Activated CD4-positive, alpha-beta T cell treated with anti-CD3 and anti-CD28 coated beads for 36 hours (primary cell): Measurements from ENCODE around the gene PRKCZ. TPM values are rescaled to one million over a fixed set of nuclear protein-coding genes. Genes with fewer than 3 reads are reported as not detected.

Experiments used
- ATAC-seq: fragments of 200-7000 bp; cut with Tn5 transposase; one replicate; pipeline ENCODE4 v1.10.0; 2021; ENCODE audit warnings: mild to moderate bottlenecking, moderate library complexity
- CTCF ChIA-PET: fragments of 350-600 bp; sonication (Branson Sonifier 250); formaldehyde crosslinking; loops from one replicate; lab custom pipeline; 2021; ENCODE audit warnings: antibody characterized with exemption; lab: Charles Lee
- POLR2A ChIA-PET: fragments of 350-600 bp; sonication (Branson Sonifier 250); formaldehyde crosslinking; loops from one replicate; lab custom pipeline; 2021; ENCODE audit warnings: antibody characterized with exemption, inconsistent platforms; lab: Charles Lee
- DNase-seq: peaks from one replicate; pipeline ENCODE4 v3.0.0-alpha.2; 2020
- H3K27ac Mint-ChIP-seq: one replicate; pipeline ENCODE4 v1.8.0; 2021; ENCODE audit warnings: mixed read lengths
- H3K27me3 Mint-ChIP-seq: one replicate; pipeline ENCODE4 v1.8.0; 2021; ENCODE audit warnings: mixed read lengths
- H3K36me3 Mint-ChIP-seq: one replicate; pipeline ENCODE4 v1.8.0; 2021; ENCODE audit warnings: low read depth, mixed read lengths
- H3K4me1 Mint-ChIP-seq: one replicate; pipeline ENCODE4 v1.8.0; 2021; ENCODE audit warnings: mixed read lengths
- H3K4me3 Mint-ChIP-seq: one replicate; pipeline ENCODE4 v1.8.0; 2021; ENCODE audit warnings: mild to moderate bottlenecking, moderate library complexity, mixed read lengths
- H3K9me3 Mint-ChIP-seq: one replicate; pipeline ENCODE4 v1.8.0; 2021; ENCODE audit warnings: low read depth, mixed read lengths
- intact Hi-C, 2 experiments: fragments of 100-400 bp; cut with DNase I in 1 of 2; cut with micrococcal nuclease in 1 of 2; formaldehyde crosslinking; loops; one replicate each; pipeline versions ENCODE4 v1.14.2 to v1.15.1; 2022 to 2024; cut with DNase I, micrococcal nuclease
- total RNA-seq, 2 experiments: library from RNA; stranded (reverse); gene quantifications; one replicate each; pipeline ENCODE4 v1.2.3, GENCODE V29; 2021

Gene PRKCZ
- total RNA-seq, 2 experiments from 2014 or later, result 9.8 to 10.9 TPM

DNA sequence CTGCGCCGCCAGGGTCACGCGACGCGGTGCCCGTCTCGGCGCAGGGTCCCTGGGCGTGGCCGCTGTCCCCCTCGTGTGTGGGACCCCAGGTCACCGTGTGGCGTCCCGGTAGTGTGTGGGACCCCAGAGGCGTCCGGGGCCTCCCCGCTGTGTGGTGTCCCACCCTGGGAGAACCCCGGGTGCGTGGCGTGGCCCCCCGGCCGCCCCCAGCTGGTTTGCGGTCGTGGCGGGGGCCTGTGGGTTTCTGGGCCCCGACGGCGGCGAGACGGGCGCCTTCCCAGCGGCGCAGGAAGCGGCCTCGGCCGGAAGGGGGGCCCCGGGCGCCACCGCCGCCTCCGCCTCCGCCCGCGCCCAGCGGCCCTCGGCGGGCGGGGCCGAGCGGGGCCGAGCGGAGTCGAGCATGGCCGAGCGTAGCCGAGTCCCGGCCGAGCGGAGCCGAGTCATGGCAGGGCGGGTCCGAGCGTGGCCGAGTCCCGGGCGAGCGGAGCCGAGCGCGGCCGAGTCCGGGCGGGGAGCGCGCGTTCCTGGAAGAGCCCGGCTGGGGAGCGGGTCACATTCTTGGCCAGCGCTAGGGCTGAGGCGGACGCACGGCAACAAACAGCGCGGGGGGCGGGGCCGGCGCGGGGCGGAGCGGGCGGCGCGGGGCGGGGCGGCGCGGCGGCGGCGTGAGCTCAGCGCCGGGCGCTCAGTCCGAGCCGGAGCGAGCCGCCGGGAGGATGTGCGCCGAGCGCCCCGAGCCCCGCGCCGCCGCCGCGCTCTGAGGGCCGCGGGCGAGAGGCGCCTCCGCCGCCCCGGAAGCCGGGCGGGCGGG, 177.3 kb downstream of the PRKCZ start:
- Mint-ChIP-seq H3K36me3 (peaks cover 26% of the 10 kb centered on the region), H3K27me3 (no peaks in the 10 kb centered on the region), H3K4me3 (peak overlapping the region; percentile 32), H3K27ac (no peak overlapping the region), H3K9me3 (no peaks in the 10 kb centered on the region), H3K4me1 (peaks cover 6% of the 10 kb centered on the region)
- DNase-seq, result peak; percentile 98
- intact Hi-C loops, result loop anchor here (1.0 to 2.0 kb wide), 12 partner anchors 22 to 359 kb away; partner anchors contain the start of genes GNB1 (in 1 of the 2), MORN1 (in 1 of the 2), PANK4 (in 1 of the 2) and PRXL2B (in 1 of the 2)
- CTCF ChIA-PET, result interaction anchor here (2.7 kb wide), 1 partner anchor 154 kb away, joined by 16 read pairs; no protein-coding TSS in a partner anchor
- POLR2A ChIA-PET, result interaction anchor here (0.5 to 1.0 kb wide), 6 partner anchors 28 to 319 kb away, joined by 3 to 5 read pairs (median 4); partner anchors contain the start of genes FAAP20 and PANK4
- ATAC-seq, result peak; percentile 94

DNA sequence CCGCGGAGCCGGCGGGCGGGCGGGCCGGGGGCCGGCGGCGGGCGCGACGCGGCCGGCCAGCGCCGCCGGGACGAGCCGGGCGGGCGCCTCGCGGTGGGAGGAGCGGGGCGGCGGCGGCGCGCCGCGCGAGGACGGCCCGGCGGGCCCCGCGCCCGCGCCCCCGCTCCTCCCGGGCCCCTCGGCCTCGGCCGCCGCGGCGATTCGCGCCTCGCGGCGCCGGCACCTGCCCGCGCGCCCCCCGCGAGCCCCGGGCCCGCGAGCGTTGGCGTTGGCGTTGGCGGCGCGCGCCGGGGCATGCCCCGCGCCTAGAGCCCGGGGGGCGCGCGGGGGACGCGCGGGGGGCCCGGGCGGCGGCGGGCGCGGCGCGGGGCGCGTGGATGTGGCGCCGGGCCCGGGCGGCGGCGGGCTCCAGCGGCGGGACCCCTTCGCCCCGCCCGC, 178.0 kb downstream of the PRKCZ start, which contains the start of gene SKI:
Gene SKI (plus strand): TSS at position 163 of the 438 bp plus-strand sequence. CDS start 448 bp downstream, outside the sequence.
- Mint-ChIP-seq H3K4me1 (peaks cover 11% of the 10 kb centered on the region), H3K9me3 (no peaks in the 10 kb centered on the region), H3K27ac (peak within 1 kb of the TSS; percentile 95), H3K36me3 (peaks cover 29% of the 10 kb centered on the region), H3K27me3 (no peaks in the 10 kb centered on the region), H3K4me3 (peak within 1 kb of the TSS; percentile 91)
- no peak for ATAC-seq
- ChIA-PET POLR2A (interaction anchor here (0.9 to 1.5 kb wide), 3 partner anchors 13 to 163 kb away, joined by 3 to 5 read pairs (median 4); partner anchors contain the start of genes MORN1 and RER1), CTCF (interaction anchor here (2.7 kb wide), 1 partner anchor 154 kb away, joined by 16 read pairs; no protein-coding TSS in a partner anchor)
- DNase-seq, result no peak
- intact Hi-C loops, result no loop called here

- ChIA-PET CTCF (interaction anchor here (0.7 to 2.7 kb wide), 4 partner anchors 27 to 153 kb away, joined by 3 to 16 read pairs (median 4); partner anchors contain the start of gene FAAP20), POLR2A (interaction anchor here (0.8 to 1.5 kb wide), 5 partner anchors 12 to 163 kb away, joined by 3 to 6 read pairs (median 4); partner anchors contain the start of genes MORN1 and RER1)
- peak overlapping the region; percentile 95 for H3K27ac Mint-ChIP-seq
- H3K36me3 Mint-ChIP-seq, result peaks cover 29% of the 10 kb centered on the region
- H3K4me1 Mint-ChIP-seq, result peaks cover 15% of the 10 kb centered on the region
- intact Hi-C loops, result no loop called here
- ATAC-seq, result no peak
- no peaks in the 10 kb centered on the region for H3K27me3 Mint-ChIP-seq
- no peaks in the 10 kb centered on the region for H3K9me3 Mint-ChIP-seq
- peak overlapping the region; percentile 91 for H3K4me3 Mint-ChIP-seq
- DNase-seq, result peak; percentile 61
Observed at GRCh38 chr1:2228694-2229036, 178.5 kb downstream of the PRKCZ start.

GRCh38 chr1:2229037-2229864, 179.0 kb downstream of the PRKCZ start:
- Mint-ChIP-seq H3K27ac (peak overlapping the region; percentile 95), H3K4me3 (peak overlapping the region; percentile 91), H3K9me3 (no peaks in the 10 kb centered on the region), H3K4me1 (peaks cover 20% of the 10 kb centered on the region), H3K27me3 (no peaks in the 10 kb centered on the region), H3K36me3 (peaks cover 29% of the 10 kb centered on the region)
- ChIA-PET POLR2A (interaction anchor here (0.8 to 1.5 kb wide), 6 partner anchors 9 to 162 kb away, joined by 3 to 6 read pairs (median 4); partner anchors contain the start of genes MORN1 and RER1), CTCF (interaction anchor here (0.6 to 2.7 kb wide), 6 partner anchors 27 to 153 kb away, joined by 3 to 16 read pairs (median 4); partner anchors contain the start of gene FAAP20)
- ATAC-seq (peak; percentile 4), DNase-seq (peak; percentile 79)
- intact Hi-C loops, result no loop called here

GRCh38 chr1:2229911-2230731, 179.9 kb downstream of the PRKCZ start:
- ATAC-seq (no peak), DNase-seq (peak; percentile 50)
- ChIA-PET POLR2A (no interaction called here), CTCF (interaction anchor here (0.6 to 2.7 kb wide), 6 partner anchors 9 to 152 kb away, joined by 3 to 16 read pairs (median 3); partner anchors contain the start of gene FAAP20)
- Mint-ChIP-seq H3K27ac (peak overlapping the region; percentile 95), H3K4me3 (peak overlapping the region; percentile 91), H3K4me1 (peaks cover 28% of the 10 kb centered on the region), H3K9me3 (no peaks in the 10 kb centered on the region), H3K36me3 (peaks cover 32% of the 10 kb centered on the region), H3K27me3 (no peaks in the 10 kb centered on the region)
- intact Hi-C loops, result loop anchor here in 1 of 2 experiments (5.0 kb wide), 1 partner anchor 152 kb away; no protein-coding TSS in a partner anchor

DNA sequence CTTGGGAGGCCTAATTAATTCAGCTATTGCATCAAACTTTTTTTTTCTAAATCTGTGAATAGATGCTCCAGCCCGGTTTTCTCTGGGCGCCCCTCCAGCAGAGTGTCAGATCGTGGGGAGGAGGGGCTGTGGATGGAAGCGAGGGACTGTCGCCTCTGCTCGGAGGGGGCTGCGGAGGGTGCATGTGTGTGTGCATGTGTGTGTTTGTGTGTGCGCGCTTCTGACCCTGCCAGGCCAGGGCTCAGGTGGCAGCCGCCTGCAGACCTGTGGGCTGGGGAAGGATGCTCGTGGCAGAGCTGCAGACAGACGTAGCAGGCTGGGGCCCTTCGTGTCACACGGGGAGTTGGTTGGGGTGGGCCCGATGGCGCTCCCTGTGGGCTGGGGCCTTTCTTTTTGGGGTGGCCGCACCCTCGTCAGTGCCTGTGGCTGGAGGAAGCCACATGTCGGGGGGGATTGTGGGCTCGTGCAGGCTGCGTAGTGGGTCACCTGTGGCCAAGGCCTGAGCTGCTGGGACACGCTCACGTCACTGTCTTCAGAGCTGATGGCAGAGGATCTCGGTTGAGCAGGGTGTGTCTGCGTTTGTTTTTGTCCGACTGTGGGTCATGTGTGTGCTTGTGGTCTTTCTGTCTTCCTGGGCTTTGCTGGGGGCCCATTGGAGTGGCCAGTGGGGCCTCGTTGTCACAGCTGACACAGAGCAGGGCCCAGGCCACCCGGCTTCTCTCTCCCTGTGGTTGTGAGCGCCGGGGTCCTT, 180.7 kb downstream of the PRKCZ start:
- DNase-seq (peak; percentile 64), ATAC-seq (no peak)
- peaks cover 32% of the 10 kb centered on the region for H3K36me3 Mint-ChIP-seq
- peak overlapping the region; percentile 95 for H3K27ac Mint-ChIP-seq
- no peaks in the 10 kb centered on the region for H3K27me3 Mint-ChIP-seq
- CTCF ChIA-PET, result interaction anchor here (0.5 to 0.8 kb wide), 5 partner anchors 10 to 1017 kb away, joined by 3 to 4 read pairs (median 3); partner anchors contain the start of genes FAAP20 and TNFRSF4
- H3K4me3 Mint-ChIP-seq, result peak overlapping the region; percentile 91
- intact Hi-C loops, result loop anchor here in 1 of 2 experiments (5.0 kb wide), 1 partner anchor 151 kb away; no protein-coding TSS in a partner anchor
- no peaks in the 10 kb centered on the region for H3K9me3 Mint-ChIP-seq
- POLR2A ChIA-PET, result interaction anchor here (0.6 kb wide), 1 partner anchor 313 kb away, joined by 3 read pairs; no protein-coding TSS in a partner anchor
- peaks cover 36% of the 10 kb centered on the region for H3K4me1 Mint-ChIP-seq

GRCh38 chr1:2231532-2232254, 181.5 kb downstream of the PRKCZ start:
- intact Hi-C loops, result loop anchor here (1.0 to 5.0 kb wide), 6 partner anchors 59 to 317 kb away; no protein-coding TSS in a partner anchor

GRCh38 chr1:2232255-2232915, 182.2 kb downstream of the PRKCZ start:
- ChIA-PET CTCF (interaction anchor here (0.6 to 1.9 kb wide), 5 partner anchors 25 to 149 kb away, joined by 3 to 5 read pairs (median 3); partner anchors contain the start of gene FAAP20), POLR2A (no interaction called here)
- H3K36me3 Mint-ChIP-seq, result peaks cover 32% of the 10 kb centered on the region
- H3K4me1 Mint-ChIP-seq, result peaks cover 50% of the 10 kb centered on the region
- peak overlapping the region; percentile 95 for H3K27ac Mint-ChIP-seq
- DNase-seq (peak; percentile 37), ATAC-seq (no peak)
- H3K27me3 Mint-ChIP-seq, result no peaks in the 10 kb centered on the region
- intact Hi-C loops, result loop anchor here (1.0 to 5.0 kb wide), 6 partner anchors 58 to 316 kb away; no protein-coding TSS in a partner anchor
- H3K9me3 Mint-ChIP-seq, result no peaks in the 10 kb centered on the region
- peak overlapping the region; percentile 91 for H3K4me3 Mint-ChIP-seq

More at GRCh38 chr1:2231532-2232254, 181.5 kb downstream of the PRKCZ start:
- DNase-seq (peak; percentile 84), ATAC-seq (peak; percentile 6)
- no peaks in the 10 kb centered on the region for H3K9me3 Mint-ChIP-seq
- POLR2A ChIA-PET, result interaction anchor here (0.6 kb wide), 1 partner anchor 312 kb away, joined by 3 read pairs; no protein-coding TSS in a partner anchor
- CTCF ChIA-PET, result interaction anchor here (0.5 to 1.3 kb wide), 6 partner anchors 34 to 1018 kb away, joined by 3 to 4 read pairs (median 3); partner anchors contain the start of genes FAAP20 and TNFRSF4
- H3K4me1 Mint-ChIP-seq, result peaks cover 44% of the 10 kb centered on the region
- no peaks in the 10 kb centered on the region for H3K27me3 Mint-ChIP-seq
- peak overlapping the region; percentile 91 for H3K4me3 Mint-ChIP-seq
- peak overlapping the region; percentile 95 for H3K27ac Mint-ChIP-seq
- peaks cover 32% of the 10 kb centered on the region for H3K36me3 Mint-ChIP-seq
